Keratinocyte (primary cell): ENCODE measurements around the gene SPG7. TPM values are rescaled to one million over a fixed set of nuclear protein-coding genes. Genes with fewer than 3 reads are reported as not detected.

Experiments used
- DNase-seq: peaks from one replicate; pipeline ENCODE4 v3.0.0-alpha.2; 2011; ENCODE audit warnings: low read depth, missing footprints, low spot score
- FAIRE-seq: peaks from 2 replicates; lab custom pipeline; 2011; peaks lifted over from hg19 to GRCh38; lab: Jason Lieb, UNC
- H2AFZ ChIP-seq: 2 replicates; pipeline ENCODE4 v1.6.0; 2012; ENCODE audit warnings: low read length, control low read depth, inconsistent platforms; ENCODE audit not compliant: control insufficient read depth
- H3K27ac ChIP-seq: 2 replicates; pipeline ENCODE4 v1.5.1; 2011; ENCODE audit warnings: low read length; ENCODE audit not compliant: control insufficient read depth, insufficient read depth
- H3K27me3 ChIP-seq: 3 replicates; pipeline ENCODE4 v1.6.0; 2011; ENCODE audit warnings: low read length; ENCODE audit not compliant: control insufficient read depth, insufficient read depth; ENCODE audit errors: extremely low read depth
- H3K36me3 ChIP-seq, 2 experiments: 2 replicates in 1 of 2; 3 replicates in 1 of 2; pipeline ENCODE4 v1.5.1; 2011; ENCODE audit warnings: low read length in 2 of 2, mild to moderate bottlenecking in 1 of 2; ENCODE audit not compliant: control insufficient read depth in 2 of 2, insufficient read depth in 2 of 2; ENCODE audit errors: extremely low read depth in 1 of 2
- H3K4me1 ChIP-seq: 3 replicates; pipeline ENCODE4 v1.5.1; 2011; ENCODE audit warnings: low read length; ENCODE audit not compliant: control insufficient read depth, insufficient read depth; ENCODE audit errors: extremely low read depth
- H3K4me2 ChIP-seq: 3 replicates; pipeline ENCODE4 v1.6.0; 2011; ENCODE audit warnings: low read depth, low read length; ENCODE audit not compliant: control insufficient read depth, insufficient read depth; ENCODE audit errors: extremely low read depth
- H3K4me3 ChIP-seq, 3 experiments: fragments of 200-600 bp in 1 of 3; sonication (generic) in 1 of 3; 2 replicates in 2 of 3; 3 replicates in 1 of 3; pipeline ENCODE4 v1.5.1; 2011 to 2016; ENCODE audit warnings: low read length in 3 of 3, mild to moderate bottlenecking in 3 of 3, control low read depth in 2 of 3, inconsistent platforms in 1 of 3, low read depth in 1 of 3, mixed read lengths in 1 of 3, mixed run types in 1 of 3, moderate library complexity in 1 of 3; ENCODE audit not compliant: control insufficient read depth in 2 of 3, insufficient read depth in 2 of 3; ENCODE audit errors: extremely low read depth in 1 of 3
- H3K79me2 ChIP-seq: 2 replicates; pipeline ENCODE4 v1.6.0; 2012; ENCODE audit warnings: low read length; ENCODE audit not compliant: control insufficient read depth, insufficient read depth
- H3K9ac ChIP-seq: 3 replicates; pipeline ENCODE4 v1.6.0; 2011; ENCODE audit warnings: low read length; ENCODE audit not compliant: control insufficient read depth, insufficient read depth; ENCODE audit errors: extremely low read depth
- H3K9me1 ChIP-seq: 3 replicates; pipeline ENCODE4 v1.6.0; 2011; ENCODE audit warnings: low read length; ENCODE audit not compliant: control insufficient read depth, insufficient read depth; ENCODE audit errors: extremely low read depth
- H3K9me3 ChIP-seq: 2 replicates; pipeline ENCODE4 v1.5.1; 2012; ENCODE audit warnings: low read depth, low read length; ENCODE audit not compliant: control insufficient read depth
- H4K20me1 ChIP-seq: 3 replicates; pipeline ENCODE4 v1.6.0; 2011; ENCODE audit warnings: low read length; ENCODE audit not compliant: control insufficient read depth, insufficient read depth; ENCODE audit errors: extremely low read depth
- EZH2 ChIP-seq: IDR thresholded peaks from one replicate; pipeline ENCODE4 v1.6.1; 2012; ENCODE audit warnings: inconsistent platforms, mild to moderate bottlenecking, low read length, moderate library complexity
- dilution Hi-C: fragments of 300-500 bp; cut with MboI; formaldehyde crosslinking; loops from one replicate; pipeline ENCODE4 v1.7.0; 2020; ENCODE audit warnings: low sequenced_read_pairs; ENCODE audit not compliant: extremely low pct_ligation_motif_present
- polyA plus RNA-seq, 5 experiments: library from polyadenylated mRNA; depleted of rRNA in 3 of 5; stranded (reverse) in 3 of 5; stranded (forward) in 1 of 5; unstranded in 1 of 5; fragments of >200 nt; gene quantifications; 1 replicate in 1 of 5; 2 replicates in 3 of 5; 3 replicates in 1 of 5; pipeline versions ENCODE4 v1.2.1 to v1.2.3, GENCODE V29; 2011 to 2012; ENCODE audit warnings: missing spikeins in 2 of 5, low read depth in 1 of 5, low replicate concordance in 1 of 5
- TF ChIP-seq, protein P1 (sequence below), 3 experiments: IDR thresholded peaks in 1 of 3; conservative IDR thresholded peaks in 1 of 3; optimal IDR thresholded peaks in 1 of 3; 2 replicates in 2 of 3; 3 replicates in 1 of 3; pipeline versions ENCODE3 to v1.5.1; 2011; ENCODE audit warnings: low read length in 3 of 3, mild to moderate bottlenecking in 3 of 3, moderate library complexity in 2 of 3, control low read depth in 1 of 3, inconsistent platforms in 1 of 3; ENCODE audit not compliant: insufficient read depth in 2 of 3; ENCODE audit errors: extremely low read depth in 1 of 3

Gene SPG7
- polyA plus RNA-seq, 1 donor (not counting 4 experiments of a cell fraction or from before 2014, with no cell fraction given), result 45.2 TPM

DNA sequence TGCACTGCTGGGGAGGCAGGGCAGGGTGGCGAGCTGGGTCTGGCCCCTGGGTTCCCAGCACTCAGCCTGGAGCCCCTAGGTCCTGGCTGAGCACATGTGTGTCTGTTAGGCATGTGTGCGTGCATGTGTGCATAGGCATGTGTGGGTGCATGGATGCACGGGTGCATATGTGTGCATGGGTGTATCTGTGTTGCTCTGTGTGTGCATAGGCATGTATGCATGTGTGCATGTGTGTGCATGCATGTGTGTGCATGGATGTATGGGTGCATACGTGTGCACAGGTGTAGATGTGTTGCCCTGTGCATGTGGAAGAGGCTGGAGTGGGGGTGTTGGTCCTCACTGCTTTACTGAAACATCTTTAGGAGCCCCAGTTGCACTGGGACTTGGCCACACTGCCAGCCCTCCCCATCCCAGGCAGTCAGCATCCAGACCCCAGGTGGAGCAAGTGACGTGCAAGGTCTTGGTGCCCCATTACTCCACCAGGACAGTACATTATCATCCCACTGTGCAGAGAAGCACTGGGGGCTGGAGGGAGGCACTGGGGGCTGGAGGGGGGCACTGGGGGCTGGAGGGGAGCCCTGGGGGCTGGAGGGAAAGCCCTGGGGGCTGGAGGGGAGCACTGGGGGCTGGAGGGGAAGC, 94.9 kb downstream of the SPG7 start:
- Histone ChIP-seq H3K9me3 (no peaks in the 10 kb centered on the region), H3K27ac (no peak overlapping the region), H3K4me2 (peak overlapping the region; percentile 80), H3K79me2 (no peaks in the 10 kb centered on the region), H3K36me3 (no peaks in the 10 kb centered on the region), H3K9ac (no peak overlapping the region), H2AFZ (no peak overlapping the region), H4K20me1 (no peaks in the 10 kb centered on the region), H3K27me3 (peaks cover 9% of the 10 kb centered on the region), H3K4me3 (no peak overlapping the region), H3K4me1 (peaks cover 47% of the 10 kb centered on the region), H3K9me1 (no peaks in the 10 kb centered on the region)
- DNase-seq (no peak), FAIRE-seq (peak; percentile 44)
- dilution Hi-C loops, result no loop called here
- TF ChIP-seq, protein P1, sequence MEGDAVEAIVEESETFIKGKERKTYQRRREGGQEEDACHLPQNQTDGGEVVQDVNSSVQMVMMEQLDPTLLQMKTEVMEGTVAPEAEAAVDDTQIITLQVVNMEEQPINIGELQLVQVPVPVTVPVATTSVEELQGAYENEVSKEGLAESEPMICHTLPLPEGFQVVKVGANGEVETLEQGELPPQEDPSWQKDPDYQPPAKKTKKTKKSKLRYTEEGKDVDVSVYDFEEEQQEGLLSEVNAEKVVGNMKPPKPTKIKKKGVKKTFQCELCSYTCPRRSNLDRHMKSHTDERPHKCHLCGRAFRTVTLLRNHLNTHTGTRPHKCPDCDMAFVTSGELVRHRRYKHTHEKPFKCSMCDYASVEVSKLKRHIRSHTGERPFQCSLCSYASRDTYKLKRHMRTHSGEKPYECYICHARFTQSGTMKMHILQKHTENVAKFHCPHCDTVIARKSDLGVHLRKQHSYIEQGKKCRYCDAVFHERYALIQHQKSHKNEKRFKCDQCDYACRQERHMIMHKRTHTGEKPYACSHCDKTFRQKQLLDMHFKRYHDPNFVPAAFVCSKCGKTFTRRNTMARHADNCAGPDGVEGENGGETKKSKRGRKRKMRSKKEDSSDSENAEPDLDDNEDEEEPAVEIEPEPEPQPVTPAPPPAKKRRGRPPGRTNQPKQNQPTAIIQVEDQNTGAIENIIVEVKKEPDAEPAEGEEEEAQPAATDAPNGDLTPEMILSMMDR (optimal IDR thresholded peaks at IDR 0.05 in 1 of 3, IDR thresholded peaks at IDR 0.05 in 1 of 3, conservative IDR thresholded peaks at IDR 0.05 in 1 of 3; ENCODE audit: extremely low read depth in 1 of 3, insufficient read depth in 2 of 3, low read length in 3 of 3), result no peak
- no peak for TF ChIP-seq EZH2

GRCh38 chr16:89604764-89605163, 96.6 kb downstream of the SPG7 start:
- Histone ChIP-seq H3K79me2 (no peaks in the 10 kb centered on the region), H3K4me2 (no peak overlapping the region), H3K4me1 (peaks cover 41% of the 10 kb centered on the region), H3K27me3 (peaks cover 9% of the 10 kb centered on the region), H3K9me3 (no peaks in the 10 kb centered on the region), H3K9me1 (no peaks in the 10 kb centered on the region), H3K27ac (no peak overlapping the region), H3K9ac (no peak overlapping the region), H4K20me1 (no peaks in the 10 kb centered on the region), H2AFZ (no peak overlapping the region), H3K4me3 (no peak overlapping the region), H3K36me3 (no peaks in the 10 kb centered on the region)
- no peak for FAIRE-seq
- TF ChIP-seq EZH2, result no peak
- TF ChIP-seq, protein P1 (optimal IDR thresholded peaks at IDR 0.05 in 1 of 3, IDR thresholded peaks at IDR 0.05 in 1 of 3, conservative IDR thresholded peaks at IDR 0.05 in 1 of 3; ENCODE audit: extremely low read depth in 1 of 3, insufficient read depth in 2 of 3, low read length in 3 of 3), result no peak
- DNase-seq, result no peak
- dilution Hi-C loops, result no loop called here
